Ovary (tissue), 3 donors: ENCODE measurements around the gene MAPK10.

Experiments used
- CTCF ChIP-seq, 3 donors: fragments of 450-650 bp in 2 of 3; fragments of 200-600 bp in 1 of 3; IDR thresholded peaks; one replicate each; pipeline versions ENCODE4 v1.5.1 to v1.8.0; 2016 to 2022; ENCODE audit warnings: antibody characterized with exemption in 3 of 3, mild to moderate bottlenecking in 1 of 3
- EP300 ChIP-seq: sonication (generic); formaldehyde crosslinking; IDR thresholded peaks from one replicate; pipeline ENCODE4 v1.6.1; 2017; ENCODE audit warnings: antibody characterized with exemption
- POLR2A ChIP-seq: fragments of 450-650 bp; IDR thresholded peaks from one replicate; pipeline ENCODE4 v1.6.1; 2017; ENCODE audit warnings: antibody characterized with exemption, mild to moderate bottlenecking, moderate library complexity
- donor health status: DM: no; HTN: no; CAD: no.

DNA sequence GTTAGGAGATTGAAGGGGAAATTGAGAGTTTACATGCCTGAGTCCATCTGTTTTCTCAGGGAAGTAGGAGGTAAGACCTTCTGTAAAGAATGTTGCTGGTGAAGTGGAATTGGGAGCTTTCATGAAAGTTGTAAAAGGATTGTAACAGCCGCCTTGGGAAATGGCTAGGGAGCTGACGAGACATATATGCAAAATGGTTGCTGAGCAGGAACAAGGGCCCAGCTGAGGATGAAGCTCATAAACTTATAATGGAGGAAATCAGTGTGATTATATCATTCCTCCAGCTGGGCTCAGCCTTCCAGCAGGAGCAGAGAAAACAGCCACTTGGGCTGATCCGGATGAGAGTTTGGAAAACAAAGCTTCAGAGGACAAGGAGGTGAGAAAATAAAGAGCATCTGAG lies 208.7 kb downstream of the MAPK10 start:
- no peak for TF ChIP-seq CTCF (IDR thresholded peaks at IDR 0.05)
- TF ChIP-seq EP300, result no peak
- TF ChIP-seq POLR2A, result no peak
